ENCODE results near the gene CALB2. TPM values are rescaled to one million over a fixed set of nuclear protein-coding genes. Genes with fewer than 3 reads are reported as not detected.

CALB2 gene, protein sequence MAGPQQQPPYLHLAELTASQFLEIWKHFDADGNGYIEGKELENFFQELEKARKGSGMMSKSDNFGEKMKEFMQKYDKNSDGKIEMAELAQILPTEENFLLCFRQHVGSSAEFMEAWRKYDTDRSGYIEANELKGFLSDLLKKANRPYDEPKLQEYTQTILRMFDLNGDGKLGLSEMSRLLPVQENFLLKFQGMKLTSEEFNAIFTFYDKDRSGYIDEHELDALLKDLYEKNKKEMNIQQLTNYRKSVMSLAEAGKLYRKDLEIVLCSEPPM
- total RNA-seq (2021) = 0.85 and 0.97 TPM in 2 replicates
- long read RNA-seq, partial matches to known transcripts = 0 of 4 reads
- long read RNA-seq, other reads (novel, unspliced or antisense) = 0 of 4 reads

DNA sequence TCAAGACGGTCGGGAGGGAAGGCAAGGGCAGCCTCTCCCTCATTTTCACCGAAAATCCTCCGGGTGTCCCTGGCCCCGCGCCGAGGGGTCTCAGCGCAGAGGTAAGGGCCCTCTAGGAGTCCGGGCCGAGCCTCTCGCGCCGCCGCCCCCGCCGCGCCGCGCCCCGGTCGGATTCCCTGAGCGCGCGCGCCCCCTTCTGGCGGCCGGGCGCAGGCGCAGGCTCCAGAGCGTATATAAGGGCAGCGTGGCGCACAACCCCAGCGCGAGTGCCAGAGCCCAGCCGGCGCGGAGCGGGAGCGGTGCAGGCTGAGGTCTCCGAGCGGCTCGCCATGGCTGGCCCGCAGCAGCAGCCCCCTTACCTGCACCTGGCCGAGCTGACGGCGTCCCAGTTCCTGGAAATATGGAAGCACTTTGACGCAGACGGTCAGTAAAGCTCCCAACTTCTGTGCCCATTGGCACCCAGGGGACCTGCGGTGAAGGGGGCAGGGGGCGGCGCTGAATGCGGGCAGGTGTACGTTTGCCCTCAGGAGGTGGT, at the start of gene CALB2:
Gene CALB2, plus strand, starts transcription at position 260 of the 535 bp plus-strand sequence. Its CDS starts 70 bp downstream, at position 330.
- H3K79me1 ChIP-seq (ENCODE audit: insufficient read depth, low read depth, low read length, poor library complexity, severe bottlenecking) = no peaks in the 10 kb centered on the region
- H4K8ac ChIP-seq (replicated peaks; ENCODE audit: insufficient read length, low read depth, low read length) = no peak within 1 kb of the TSS
- H3T11ph ChIP-seq (ENCODE audit: low read length) = no peak within 1 kb of the TSS
- H3K9ac ChIP-seq (ENCODE audit: extremely low read depth, insufficient read length, low read length) = no peak within 1 kb of the TSS
- no peak within 1 kb of the TSS for H4K5ac ChIP-seq (ENCODE audit: insufficient read length, low read depth, low read length)
- H3K27me3 ChIP-seq (ENCODE audit: insufficient read depth, low read length) = no peaks in the 10 kb centered on the region; the same call in 1 of the 2 replicates
- H3K56ac ChIP-seq (ENCODE audit: insufficient read length, low read depth, low read length) = no peak within 1 kb of the TSS
- no peak within 1 kb of the TSS for H3K18ac ChIP-seq (ENCODE audit: insufficient read length, low read depth, low read length)
- no peak within 1 kb of the TSS for H3K14ac ChIP-seq (ENCODE audit: insufficient read depth, low read length)
- H3K27ac ChIP-seq (ENCODE audit: insufficient read length, low read depth, low read length) = no peak within 1 kb of the TSS
- H2BK5ac ChIP-seq (ENCODE audit: insufficient read length, low read length) = no peak within 1 kb of the TSS
- H4K91ac ChIP-seq (ENCODE audit: insufficient read length, low read depth, low read length) = no peak within 1 kb of the TSS
- no peaks in the 10 kb centered on the region for H3K4me1 ChIP-seq (ENCODE audit: insufficient read depth, low read length)
- H3K27me3 Mint-ChIP-seq (ENCODE audit: low read depth) = peaks cover 59% of the 10 kb centered on the region
- no peak within 1 kb of the TSS for H3K4ac ChIP-seq (ENCODE audit: low read depth, low read length)
- no peaks in the 10 kb centered on the region; a peak in 1 of 5 replicates for H3K9me3 Mint-ChIP-seq
- peak within 1 kb of the TSS; percentile 57 to 76 for H3K4me3 Mint-ChIP-seq
- H2BK120ac ChIP-seq (ENCODE audit: low read depth, low read length, poor library complexity, severe bottlenecking) = no peak within 1 kb of the TSS
- no peaks in the 10 kb centered on the region for H3K79me2 ChIP-seq (ENCODE audit: insufficient read depth, low read length)
- no peak within 1 kb of the TSS for H2AFZ ChIP-seq (ENCODE audit: low read length)
- no CpG with 5 or more reads among the region's 53 CpGs for WGBS (ENCODE audit: extremely low coverage, insufficient read length, low lambda C conversion rate)
- TF ChIP-seq, protein P1, sequence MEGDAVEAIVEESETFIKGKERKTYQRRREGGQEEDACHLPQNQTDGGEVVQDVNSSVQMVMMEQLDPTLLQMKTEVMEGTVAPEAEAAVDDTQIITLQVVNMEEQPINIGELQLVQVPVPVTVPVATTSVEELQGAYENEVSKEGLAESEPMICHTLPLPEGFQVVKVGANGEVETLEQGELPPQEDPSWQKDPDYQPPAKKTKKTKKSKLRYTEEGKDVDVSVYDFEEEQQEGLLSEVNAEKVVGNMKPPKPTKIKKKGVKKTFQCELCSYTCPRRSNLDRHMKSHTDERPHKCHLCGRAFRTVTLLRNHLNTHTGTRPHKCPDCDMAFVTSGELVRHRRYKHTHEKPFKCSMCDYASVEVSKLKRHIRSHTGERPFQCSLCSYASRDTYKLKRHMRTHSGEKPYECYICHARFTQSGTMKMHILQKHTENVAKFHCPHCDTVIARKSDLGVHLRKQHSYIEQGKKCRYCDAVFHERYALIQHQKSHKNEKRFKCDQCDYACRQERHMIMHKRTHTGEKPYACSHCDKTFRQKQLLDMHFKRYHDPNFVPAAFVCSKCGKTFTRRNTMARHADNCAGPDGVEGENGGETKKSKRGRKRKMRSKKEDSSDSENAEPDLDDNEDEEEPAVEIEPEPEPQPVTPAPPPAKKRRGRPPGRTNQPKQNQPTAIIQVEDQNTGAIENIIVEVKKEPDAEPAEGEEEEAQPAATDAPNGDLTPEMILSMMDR (conservative IDR thresholded peaks at IDR 0.05) = peak; percentile 98
- H3K23me2 ChIP-seq (ENCODE audit: insufficient read length, low read depth, low read length, poor library complexity, severe bottlenecking) = peaks cover 5% of the 10 kb centered on the region
- H4K20me1 ChIP-seq (ENCODE audit: control insufficient read depth, insufficient read depth, insufficient read length) = no peaks in the 10 kb centered on the region
- H3K27ac Mint-ChIP-seq = 0 out of 7 replicates have a peak within 1 kb of the TSS, but pooled peaks of 1 of the 3 experiments have one; percentile 28
- H3K4me2 ChIP-seq (ENCODE audit: insufficient read depth, insufficient read length, low read length) = peak within 1 kb of the TSS; percentile 26
- no peak within 1 kb of the TSS for H2BK20ac ChIP-seq (ENCODE audit: low read depth, low read length, poor library complexity, severe bottlenecking)
- H2BK12ac ChIP-seq (ENCODE audit: insufficient read length, low read depth, low read length) = no peak within 1 kb of the TSS
- no peak within 1 kb of the TSS for H3K23ac ChIP-seq (ENCODE audit: insufficient read length, low read depth, low read length)
- no peak within 1 kb of the TSS for H2BK15ac ChIP-seq (ENCODE audit: low read depth, low read length)
- H3K36me3 Mint-ChIP-seq (ENCODE audit: insufficient read depth in 1 of 3, low read depth in 3 of 3) = no peaks in the 10 kb centered on the region
- H3K9me3 ChIP-seq (ENCODE audit: control insufficient read depth, low read depth, low read length) = no peaks in the 10 kb centered on the region
- DNase-seq = peak; percentile 79
- H3K4me1 Mint-ChIP-seq = peaks cover 12 to 18% of the 10 kb centered on the region in 2 experiments
- H2AK5ac ChIP-seq (ENCODE audit: insufficient read length, low read length) = no peak within 1 kb of the TSS
